SK-N-MC (cell line): Measurements from ENCODE around the gene ANGPTL4.
"Not testable (repeated sequence)": the region's sequence is repeated elsewhere in the genome, so short reads cannot be mapped to it uniquely, and the experiment has no call there.

Experiments
- DNase-seq: peaks from one replicate; pipeline ENCODE4 v3.0.0-alpha.2; 2011; ENCODE audit warnings: low read depth, low spot score
- H3K27ac ChIP-seq: fragments of 200-600 bp; sonication (generic); 2 replicates; pipeline ENCODE4 v1.5.1; 2016; ENCODE audit warnings: mixed run types
- H3K36me3 ChIP-seq: fragments of 200-600 bp; sonication (generic); 2 replicates; pipeline ENCODE4 v1.6.1; 2017; ENCODE audit warnings: antibody characterized with exemption, low read length, mixed read lengths; ENCODE audit not compliant: insufficient read depth
- H3K4me3 ChIP-seq: fragments of 200-600 bp; sonication (generic); 2 replicates; pipeline ENCODE4 v1.5.1; 2016
- H3K9ac ChIP-seq: fragments of 200-600 bp; sonication (generic); 2 replicates; pipeline ENCODE4 v1.8.0; 2017; ENCODE audit warnings: mixed run types, mixed read lengths; ENCODE audit not compliant: insufficient read length
- H3K9me3 ChIP-seq: fragments of 200-600 bp; sonication (generic); 2 replicates; pipeline ENCODE4 v1.6.1; 2017; ENCODE audit warnings: low read depth, mild to moderate bottlenecking, antibody characterized with exemption, low read length, moderate library complexity, mixed read lengths
- EZH2 ChIP-seq: fragments of 200-600 bp; sonication (generic); IDR thresholded peaks from one replicate; pipeline ENCODE4 v1.6.1; 2017; ENCODE audit warnings: antibody characterized with exemption
- FOXP2 ChIP-seq: optimal IDR thresholded peaks from 2 replicates; pipeline ENCODE3; 2011; ENCODE audit warnings: mild to moderate bottlenecking, moderate library complexity; ENCODE audit not compliant: insufficient read depth; ENCODE audit errors: extremely low read length, control extremely low read depth
- POLR2AphosphoS5 ChIP-seq: IDR thresholded peaks from 2 replicates; pipeline ENCODE4 v1.6.1; 2012; ENCODE audit warnings: mild to moderate bottlenecking, low read depth, low read length, borderline replicate concordance

The ANGPTL4 gene, protein sequence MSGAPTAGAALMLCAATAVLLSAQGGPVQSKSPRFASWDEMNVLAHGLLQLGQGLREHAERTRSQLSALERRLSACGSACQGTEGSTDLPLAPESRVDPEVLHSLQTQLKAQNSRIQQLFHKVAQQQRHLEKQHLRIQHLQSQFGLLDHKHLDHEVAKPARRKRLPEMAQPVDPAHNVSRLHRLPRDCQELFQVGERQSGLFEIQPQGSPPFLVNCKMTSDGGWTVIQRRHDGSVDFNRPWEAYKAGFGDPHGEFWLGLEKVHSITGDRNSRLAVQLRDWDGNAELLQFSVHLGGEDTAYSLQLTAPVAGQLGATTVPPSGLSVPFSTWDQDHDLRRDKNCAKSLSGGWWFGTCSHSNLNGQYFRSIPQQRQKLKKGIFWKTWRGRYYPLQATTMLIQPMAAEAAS

DNA sequence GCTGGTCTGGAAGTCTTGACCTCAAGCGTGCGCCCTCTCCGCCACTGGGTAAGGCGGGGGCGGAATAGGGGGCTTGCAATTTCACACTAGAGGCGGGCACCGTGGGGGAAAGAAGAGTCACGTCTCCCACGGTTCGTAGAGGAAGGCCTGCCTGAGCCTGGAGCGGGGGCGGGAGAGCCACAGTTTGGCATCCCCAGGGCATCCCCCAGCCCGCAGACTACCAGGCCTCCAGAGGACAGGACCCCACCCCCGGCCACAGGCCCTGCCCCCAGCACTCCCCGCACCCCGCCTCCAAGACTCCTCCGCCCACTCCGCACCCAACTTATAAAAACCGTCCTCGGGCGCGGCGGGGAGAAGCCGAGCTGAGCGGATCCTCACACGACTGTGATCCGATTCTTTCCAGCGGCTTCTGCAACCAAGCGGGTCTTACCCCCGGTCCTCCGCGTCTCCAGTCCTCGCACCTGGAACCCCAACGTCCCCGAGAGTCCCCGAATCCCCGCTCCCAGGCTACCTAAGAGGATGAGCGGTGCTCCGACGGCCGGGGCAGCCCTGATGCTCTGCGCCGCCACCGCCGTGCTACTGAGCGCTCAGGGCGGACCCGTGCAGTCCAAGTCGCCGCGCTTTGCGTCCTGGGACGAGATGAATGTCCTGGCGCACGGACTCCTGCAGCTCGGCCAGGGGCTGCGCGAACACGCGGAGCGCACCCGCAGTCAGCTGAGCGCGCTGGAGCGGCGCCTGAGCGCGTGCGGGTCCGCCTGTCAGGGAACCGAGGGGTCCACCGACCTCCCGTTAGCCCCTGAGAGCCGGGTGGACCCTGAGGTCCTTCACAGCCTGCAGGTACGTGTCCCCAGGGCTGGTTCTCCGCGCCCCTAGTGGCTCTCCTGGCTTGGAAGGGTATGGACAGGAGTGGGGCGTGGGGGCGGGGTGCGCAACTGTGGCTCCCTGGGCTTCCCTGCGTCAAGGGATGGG is at the start of gene ANGPTL4:
Gene ANGPTL4 (plus strand): TSS at position 353 of the 969 bp plus-strand sequence. CDS start 167 bp downstream, at position 520.
- Histone ChIP-seq H3K4me3 (peak within 1 kb of the TSS; percentile 87), H3K36me3 (no peaks in the 10 kb centered on the region; the same call in 1 of the 2 replicates), H3K9ac (peak within 1 kb of the TSS; percentile 66), H3K27ac (0 out of 2 replicates have a peak within 1 kb of the TSS, but pooled peaks have one; percentile 25), H3K9me3 (no peaks in the 10 kb centered on the region)
- no peak for DNase-seq
- TF ChIP-seq POLR2AphosphoS5 = peak; percentile 90
- TF ChIP-seq FOXP2 = no peak

DNA sequence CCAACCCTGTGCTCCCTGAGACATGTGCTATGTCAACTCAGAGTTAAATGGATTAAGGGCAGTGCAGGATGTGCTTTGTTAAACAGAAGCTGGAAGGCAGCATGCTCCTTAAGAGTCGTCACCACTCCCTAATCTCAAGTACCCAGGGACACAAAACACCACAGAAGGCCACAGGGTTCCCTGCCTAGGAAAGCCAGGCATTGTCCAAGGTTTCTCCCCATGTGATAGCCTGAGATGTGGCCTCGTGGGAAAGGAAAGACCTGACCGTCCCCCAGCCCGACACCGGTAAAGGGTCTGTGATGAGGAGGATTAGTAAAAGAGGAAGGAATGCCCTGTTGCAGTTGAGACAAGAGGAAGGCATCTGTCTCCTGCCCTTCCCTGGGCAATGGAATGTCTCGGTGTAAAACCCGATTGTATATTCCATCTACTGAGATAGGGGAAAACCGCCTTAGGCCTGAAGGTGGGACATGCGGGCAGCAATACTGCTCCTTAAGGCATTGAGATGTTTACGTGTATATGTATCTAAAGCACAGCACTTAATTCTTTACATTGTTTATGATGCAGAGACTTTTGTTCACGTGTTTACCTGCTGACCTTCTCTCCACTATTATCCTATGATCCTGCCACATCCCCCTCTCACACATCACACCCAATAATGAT is 48.8 kb upstream of the ANGPTL4 start:
- H3K27ac ChIP-seq, H3K9me3 ChIP-seq, H3K9ac ChIP-seq, H3K4me3 ChIP-seq, DNase-seq: not testable (repeated sequence)
- H3K36me3 ChIP-seq = peaks cover 42% of the 10 kb centered on the region

DNA sequence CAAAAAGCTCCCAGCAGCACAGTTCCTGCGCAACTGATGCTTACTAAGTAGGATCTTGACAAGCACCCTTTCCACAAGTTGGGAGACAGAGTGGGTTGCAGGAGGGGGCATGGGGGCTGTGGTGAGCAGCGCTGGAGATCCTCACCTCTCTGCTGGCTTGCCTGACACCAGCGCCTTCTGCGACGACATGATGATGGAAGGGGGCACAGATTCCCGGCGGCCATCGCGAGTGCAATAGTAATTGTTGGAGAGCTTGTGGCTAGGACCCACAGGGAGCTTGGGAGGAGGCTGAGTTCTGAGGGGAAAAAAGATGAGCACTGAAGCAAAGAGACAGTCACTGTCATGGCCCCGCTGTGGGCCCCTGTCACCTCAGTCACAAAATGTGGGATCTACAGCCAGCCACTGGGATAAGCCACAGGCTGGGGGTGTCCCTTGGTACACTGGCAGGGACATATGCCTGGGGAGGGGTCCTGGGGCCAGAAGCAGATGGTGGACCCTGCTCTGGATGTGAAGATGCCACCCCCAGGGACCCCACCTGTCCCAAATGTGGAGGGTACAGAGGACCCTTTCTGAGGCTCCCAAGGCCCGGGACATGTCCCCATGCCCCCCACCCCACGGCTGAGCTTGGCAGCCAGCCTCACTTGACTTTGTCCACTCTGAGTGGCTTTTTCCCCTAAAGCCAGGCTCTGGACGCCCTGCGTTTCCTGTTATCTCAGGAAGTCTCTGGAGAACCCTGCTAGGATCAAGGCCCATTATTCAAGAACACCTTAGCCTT is 47.4 kb upstream of the ANGPTL4 start:
- H3K27ac ChIP-seq = no peak overlapping the region
- DNase-seq = no peak

DNA sequence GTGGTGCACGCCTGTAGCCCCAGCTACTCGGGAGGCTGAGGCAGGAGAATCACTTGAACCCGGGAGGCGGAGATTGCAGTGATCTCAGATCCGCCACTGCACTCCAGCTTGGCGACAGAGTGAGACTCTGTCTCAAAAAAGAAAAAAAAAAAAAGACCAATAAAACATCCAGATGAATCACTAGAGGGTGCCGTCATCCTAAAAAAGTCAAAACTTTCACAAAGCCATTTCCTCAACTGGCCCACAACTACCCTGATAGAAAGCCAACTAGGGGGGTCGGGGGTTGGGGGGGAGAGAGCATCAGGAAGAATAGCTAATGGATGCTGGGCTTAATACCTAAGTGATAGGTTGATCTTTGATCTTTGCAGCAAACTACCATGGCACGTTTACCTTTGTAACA is 45.1 kb upstream of the ANGPTL4 start:
- not testable (repeated sequence) for H3K27ac ChIP-seq, DNase-seq

More for the DNA sequence above, 47.4 kb upstream of the ANGPTL4 start:
- TF ChIP-seq FOXP2 = no peak
- TF ChIP-seq EZH2 = no peak
- TF ChIP-seq POLR2AphosphoS5 = no peak
- H3K36me3 ChIP-seq = peaks cover 31% of the 10 kb centered on the region
- no peaks in the 10 kb centered on the region for H3K9me3 ChIP-seq
- no peak overlapping the region for H3K4me3 ChIP-seq
- H3K9ac ChIP-seq = no peak overlapping the region

DNA sequence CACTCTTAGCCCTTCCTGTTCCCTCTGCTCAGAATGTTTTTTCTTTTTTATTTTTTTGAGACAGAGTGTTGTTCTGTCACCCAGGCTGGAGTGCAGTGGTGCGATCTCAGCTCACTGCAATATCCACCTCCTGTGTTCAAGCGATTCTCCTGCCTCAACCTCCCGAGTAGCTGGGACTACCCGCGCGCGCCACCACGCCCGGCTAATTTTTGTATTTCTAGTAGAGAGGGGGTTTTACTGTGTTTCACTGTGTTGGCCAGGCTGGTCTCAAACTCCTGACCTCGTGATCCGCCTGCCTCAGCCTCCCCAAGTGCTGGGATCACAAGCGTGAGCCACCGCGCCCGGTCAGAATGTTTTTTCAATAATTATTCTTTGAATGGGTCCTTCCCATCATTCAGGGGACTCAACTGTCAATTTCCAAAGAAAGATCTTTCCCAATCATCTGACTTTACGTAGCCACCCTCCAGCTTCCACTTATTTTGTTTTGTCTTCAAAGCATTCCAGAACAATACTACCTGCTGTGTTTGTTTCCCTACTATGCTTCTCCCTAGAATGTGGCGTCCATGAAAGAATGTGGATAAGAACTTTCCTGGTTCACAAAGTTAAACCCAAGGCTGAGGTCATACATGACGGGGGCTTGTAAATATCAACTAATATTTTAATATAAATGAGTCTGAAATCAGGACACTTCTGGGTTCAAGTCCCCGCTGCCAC is 44.0 kb upstream of the ANGPTL4 start:
- Histone ChIP-seq H3K27ac (peak overlapping the region; percentile 87; the same call in 1 of the 2 replicates), H3K4me3 (peak overlapping the region; percentile 97), H3K9me3 (no peaks in the 10 kb centered on the region), H3K36me3 (peaks cover 41% of the 10 kb centered on the region), H3K9ac (peak overlapping the region; percentile 99)
- no peak for TF ChIP-seq POLR2AphosphoS5
- no peak for DNase-seq

More for the DNA sequence above, 45.1 kb upstream of the ANGPTL4 start:
- peaks cover 41% of the 10 kb centered on the region for H3K36me3 ChIP-seq
- H3K9ac ChIP-seq, H3K9me3 ChIP-seq, H3K4me3 ChIP-seq: not testable (repeated sequence)

DNA sequence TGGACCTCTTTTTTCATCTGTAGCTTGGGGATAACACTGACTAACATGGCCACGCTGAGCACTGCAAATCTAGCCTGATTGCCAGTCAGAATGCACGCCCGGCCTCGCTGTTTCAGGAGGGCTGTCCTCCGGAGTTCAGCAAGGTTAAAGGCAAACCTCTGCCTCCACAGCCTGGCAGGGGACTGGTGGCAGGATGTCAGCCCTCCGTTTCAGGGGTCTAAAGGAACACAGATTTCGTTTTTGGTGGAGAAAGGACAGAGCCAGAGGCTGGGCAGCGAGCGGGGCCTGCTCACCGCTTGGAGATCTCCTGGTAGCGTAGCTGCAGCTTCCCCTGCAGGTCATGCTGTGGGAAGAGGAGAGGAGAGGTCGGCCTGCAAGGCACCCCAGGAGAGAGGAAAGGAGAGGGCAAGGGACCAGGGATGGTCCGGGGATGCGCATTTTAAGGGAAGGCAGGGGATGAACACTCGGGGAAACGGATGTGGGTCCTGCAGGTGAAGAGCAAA is 43.3 kb upstream of the ANGPTL4 start:
- no peak for DNase-seq
- no peaks in the 10 kb centered on the region for H3K9me3 ChIP-seq
- H3K27ac ChIP-seq = peak overlapping the region; percentile 87
- TF ChIP-seq EZH2 (no peak), FOXP2 (no peak), POLR2AphosphoS5 (no peak)
- peak overlapping the region; percentile 99 for H3K9ac ChIP-seq
- peaks cover 35% of the 10 kb centered on the region for H3K36me3 ChIP-seq
- H3K4me3 ChIP-seq = peak overlapping the region; percentile 97

DNA sequence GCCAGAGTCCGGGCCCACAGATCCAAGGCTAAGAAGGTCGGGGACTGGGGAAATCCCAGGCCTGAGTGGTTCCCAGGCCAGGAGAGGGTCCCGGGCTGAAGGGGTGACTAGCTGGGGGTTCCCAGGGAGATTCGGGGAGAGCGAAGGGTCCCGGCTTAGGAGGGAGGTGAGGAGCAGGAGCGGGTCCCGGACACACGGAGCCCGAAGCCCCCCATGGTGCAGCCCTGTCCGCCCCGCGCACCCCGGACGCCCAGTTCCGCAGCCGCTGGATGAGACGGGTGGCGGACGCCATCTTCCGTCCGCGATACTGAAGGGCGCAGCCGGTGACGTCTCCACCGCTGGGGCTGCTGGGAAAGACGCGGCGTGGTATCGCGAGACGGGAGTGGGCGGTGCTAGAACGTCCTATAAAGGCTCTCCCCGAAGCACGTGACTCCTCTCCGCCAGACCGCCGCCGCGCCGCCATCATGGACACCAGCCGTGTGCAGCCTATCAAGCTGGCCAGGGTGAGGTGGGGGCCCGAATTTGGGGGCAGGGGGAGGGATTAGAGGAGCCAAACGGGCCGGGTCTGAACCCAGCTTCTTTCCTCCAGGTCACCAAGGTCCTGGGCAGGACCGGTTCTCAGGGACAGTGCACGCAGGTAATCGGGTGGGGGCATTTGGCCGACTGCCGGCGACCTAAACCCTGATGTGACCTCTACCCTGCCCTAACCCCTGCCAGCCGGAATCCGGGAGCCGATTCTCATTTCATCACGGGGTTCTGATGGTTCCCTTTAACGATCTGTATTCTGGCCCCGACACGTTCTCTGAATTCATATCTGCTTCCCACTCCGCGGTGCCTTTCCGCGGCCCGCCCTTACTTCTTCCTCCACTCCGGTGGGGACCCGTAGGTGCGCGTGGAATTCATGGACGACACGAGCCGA is 42.6 kb upstream of the ANGPTL4 start, which contains the start of the genes NDUFA7 and RPS28:
Gene NDUFA7 (minus strand): TSS at position 309 of the 919 bp plus-strand sequence. CDS start 17 bp downstream, at position 292.
Gene RPS28 (plus strand): TSS at position 430 of the 919 bp plus-strand sequence. CDS start 35 bp downstream, at position 465.
- H3K9ac ChIP-seq = peak within 1 kb of the TSS; percentile 99
- TF ChIP-seq POLR2AphosphoS5 (peak; percentile 91), EZH2 (no peak)
- H3K9me3 ChIP-seq = no peaks in the 10 kb centered on the region
- peak; percentile 86 for DNase-seq
- peaks cover 30% of the 10 kb centered on the region for H3K36me3 ChIP-seq
- peak within 1 kb of the TSS; percentile 87 for H3K27ac ChIP-seq
- peak within 1 kb of the TSS; percentile 97 for H3K4me3 ChIP-seq
